Ovary (tissue), 9 donors: ENCODE results near the gene BLOC1S3. TPM values are rescaled to one million over a fixed set of nuclear protein-coding genes. Genes with fewer than 3 reads are reported as not detected.

Source experiments
- DNase-seq, 5 donors: peaks; one replicate each; pipeline ENCODE4 v3.0.0-alpha.2; 2019 to 2020
- H3K27ac ChIP-seq, 2 donors: fragments of 200-600 bp; one replicate each; pipeline versions ENCODE4 v1.5.1 to v1.8.0; 2019 to 2022
- H3K27me3 ChIP-seq: fragments of 200-600 bp; one replicate; pipeline ENCODE4 v1.8.0; 2022
- H3K36me3 ChIP-seq: fragments of 200-600 bp; sonication (generic); one replicate; pipeline ENCODE4 v1.5.1; 2019
- H3K4me1 ChIP-seq: one replicate; pipeline ENCODE4 v1.8.1; 2013; ENCODE audit warnings: mild to moderate bottlenecking, moderate library complexity; ENCODE audit not compliant: insufficient read depth
- H3K4me3 ChIP-seq: fragments of 200-600 bp; sonication (generic); one replicate; pipeline ENCODE4 v1.5.1; 2017
- H3K9me3 ChIP-seq, 2 donors: fragments of 200-600 bp in 1 of 2; sonication (generic) in 1 of 2; one replicate each; pipeline versions ENCODE4 v1.5.1 to v1.8.1; 2013 to 2019; ENCODE audit warnings: mild to moderate bottlenecking in 1 of 2, moderate library complexity in 1 of 2
- EP300 ChIP-seq: sonication (generic); formaldehyde crosslinking; IDR thresholded peaks from one replicate; pipeline ENCODE4 v1.6.1; 2017; ENCODE audit warnings: antibody characterized with exemption
- POLR2A ChIP-seq: fragments of 450-650 bp; IDR thresholded peaks from one replicate; pipeline ENCODE4 v1.6.1; 2017; ENCODE audit warnings: antibody characterized with exemption, mild to moderate bottlenecking, moderate library complexity
- WGBS, 3 donors: extraction: QIAGEN DNeasy Blood & Tissue Kit in 1 of 3; methylation state at CpG; one replicate each; pipeline versions ENCODE4 v1.1.5 to v1.1.7; 2013 to 2017; 5-methylcytosine and 5-hydroxymethylcytosine counted together
- intact Hi-C, 4 donors: fragments of 100-400 bp; cut with DNase I; formaldehyde crosslinking; loops; one replicate each; pipeline versions ENCODE4 v1.11.0 to v1.15.1; 2022 to 2023
- polyA plus RNA-seq, 2 donors: library from polyadenylated mRNA; stranded (reverse); fragments of 200-250 nt in 1 of 2; fragments of 350-450 nt in 1 of 2; fragmentation: Illumina TruSeq in 1 of 2; extraction: RNeasy Lipid Tissue Mini Kit (QIAGEN cat#74804) in 1 of 2; gene quantifications; one replicate each; pipeline ENCODE4 v1.2.3, GENCODE V29; 2013 to 2014
- total RNA-seq, 7 donors: library from RNA; depleted of rRNA in 2 of 7; stranded (reverse); fragments of >200 nt in 2 of 7; fragmentation: NEBNext Ultra II Directional in 3 of 7; extraction: Animal tissue kit (Norgen Biotek cat#: 25700) in 3 of 7; gene quantifications; one replicate each; pipeline versions ENCODE4 v1.1.0 to v1.2.4, GENCODE V29; 2016 to 2023
- TF ChIP-seq, protein P1 (sequence below), 3 donors: fragments of 450-650 bp in 2 of 3; fragments of 200-600 bp in 1 of 3; IDR thresholded peaks; one replicate each; pipeline versions ENCODE4 v1.5.1 to v1.8.0; 2016 to 2022; ENCODE audit warnings: antibody characterized with exemption in 3 of 3, mild to moderate bottlenecking in 1 of 3
- donor health status: DM: no; HTN: no; CAD: no; lungs with moderate emphysema.
- donor health status: DM: no; HTN: no; CAD: no.
- donor health status: Bipolar disorder and iron deficiency.
- donor health status: DM: yes; HTN: yes; CAD: no.
- donor health status: DM: no; HTN: no; CAD: no.
- donor health status: DM: yes; HTN: yes; CAD: no.

Gene BLOC1S3
- total and polyA plus RNA-seq, 9 donors = 4.1 to 12.6 (median 11.3) TPM

DNA sequence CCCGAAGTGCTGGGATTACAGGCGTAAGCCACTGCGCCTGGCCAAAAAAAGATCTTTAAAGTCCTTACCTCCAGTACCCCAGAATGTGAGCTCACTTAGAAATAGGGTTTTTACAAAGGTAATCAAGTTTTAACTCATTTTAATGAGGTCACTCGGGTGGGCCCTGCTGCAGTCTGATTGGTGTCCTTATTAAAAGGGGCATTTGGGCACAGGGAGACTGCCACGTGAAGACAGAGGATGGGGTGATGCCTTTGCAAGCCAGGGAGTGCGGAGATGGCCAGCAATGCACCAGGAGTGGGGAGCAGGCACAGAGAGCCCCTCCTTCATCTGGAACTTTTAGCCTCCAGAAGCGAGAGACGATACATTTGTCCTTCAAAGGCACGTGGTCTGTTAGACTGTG lies 29.5 kb upstream of the BLOC1S3 start:
- no peak for DNase-seq
- Histone ChIP-seq H3K9me3 (no peaks in the 10 kb centered on the region), H3K4me3 (no peak overlapping the region), H3K27ac (no peak overlapping the region), H3K4me1 (peaks cover 19% of the 10 kb centered on the region), H3K27me3 (no peaks in the 10 kb centered on the region), H3K36me3 (no peaks in the 10 kb centered on the region)
- TF ChIP-seq, protein P1, sequence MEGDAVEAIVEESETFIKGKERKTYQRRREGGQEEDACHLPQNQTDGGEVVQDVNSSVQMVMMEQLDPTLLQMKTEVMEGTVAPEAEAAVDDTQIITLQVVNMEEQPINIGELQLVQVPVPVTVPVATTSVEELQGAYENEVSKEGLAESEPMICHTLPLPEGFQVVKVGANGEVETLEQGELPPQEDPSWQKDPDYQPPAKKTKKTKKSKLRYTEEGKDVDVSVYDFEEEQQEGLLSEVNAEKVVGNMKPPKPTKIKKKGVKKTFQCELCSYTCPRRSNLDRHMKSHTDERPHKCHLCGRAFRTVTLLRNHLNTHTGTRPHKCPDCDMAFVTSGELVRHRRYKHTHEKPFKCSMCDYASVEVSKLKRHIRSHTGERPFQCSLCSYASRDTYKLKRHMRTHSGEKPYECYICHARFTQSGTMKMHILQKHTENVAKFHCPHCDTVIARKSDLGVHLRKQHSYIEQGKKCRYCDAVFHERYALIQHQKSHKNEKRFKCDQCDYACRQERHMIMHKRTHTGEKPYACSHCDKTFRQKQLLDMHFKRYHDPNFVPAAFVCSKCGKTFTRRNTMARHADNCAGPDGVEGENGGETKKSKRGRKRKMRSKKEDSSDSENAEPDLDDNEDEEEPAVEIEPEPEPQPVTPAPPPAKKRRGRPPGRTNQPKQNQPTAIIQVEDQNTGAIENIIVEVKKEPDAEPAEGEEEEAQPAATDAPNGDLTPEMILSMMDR (IDR thresholded peaks at IDR 0.05) = no peak
- TF ChIP-seq EP300 = no peak
- no peak for TF ChIP-seq POLR2A
- intact Hi-C loops = no loop called here
- 70 to 80% (median 76%) methylated on average over 9 of the region's 9 CpGs for WGBS, 3 donors

DNA sequence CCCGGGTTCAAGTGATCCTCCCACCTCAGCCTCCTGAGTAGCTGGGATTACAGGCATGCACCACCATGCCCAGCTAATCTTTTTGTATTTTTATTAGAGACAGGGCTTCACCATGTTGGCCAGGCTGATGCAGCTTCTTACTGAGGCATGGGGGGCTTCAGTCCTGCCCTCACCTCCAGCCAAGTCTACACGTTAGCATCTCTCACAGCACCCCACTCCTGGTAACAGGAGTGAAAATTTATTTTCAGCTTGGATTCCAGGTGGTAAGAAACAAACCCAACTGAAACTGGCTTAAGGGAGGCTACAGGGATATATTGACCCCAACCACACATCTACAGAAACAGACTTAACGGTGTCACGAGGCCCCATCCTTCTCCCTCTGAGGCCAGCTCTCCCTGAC lies 28.4 kb upstream of the BLOC1S3 start:
- DNase-seq = no peak
- no peak overlapping the region for H3K4me3 ChIP-seq
- TF ChIP-seq, protein P1 (IDR thresholded peaks at IDR 0.05) = no peak
- TF ChIP-seq POLR2A = no peak
- no peak for TF ChIP-seq EP300
- no peak overlapping the region for H3K27ac ChIP-seq
- H3K27me3 ChIP-seq = no peaks in the 10 kb centered on the region
- 78 to 95% (median 87%) methylated on average over 4 of the region's 4 CpGs for WGBS, 3 donors
- peaks cover 19% of the 10 kb centered on the region for H3K4me1 ChIP-seq
- intact Hi-C loops = no loop called here
- no peaks in the 10 kb centered on the region for H3K36me3 ChIP-seq
- no peaks in the 10 kb centered on the region for H3K9me3 ChIP-seq

DNA sequence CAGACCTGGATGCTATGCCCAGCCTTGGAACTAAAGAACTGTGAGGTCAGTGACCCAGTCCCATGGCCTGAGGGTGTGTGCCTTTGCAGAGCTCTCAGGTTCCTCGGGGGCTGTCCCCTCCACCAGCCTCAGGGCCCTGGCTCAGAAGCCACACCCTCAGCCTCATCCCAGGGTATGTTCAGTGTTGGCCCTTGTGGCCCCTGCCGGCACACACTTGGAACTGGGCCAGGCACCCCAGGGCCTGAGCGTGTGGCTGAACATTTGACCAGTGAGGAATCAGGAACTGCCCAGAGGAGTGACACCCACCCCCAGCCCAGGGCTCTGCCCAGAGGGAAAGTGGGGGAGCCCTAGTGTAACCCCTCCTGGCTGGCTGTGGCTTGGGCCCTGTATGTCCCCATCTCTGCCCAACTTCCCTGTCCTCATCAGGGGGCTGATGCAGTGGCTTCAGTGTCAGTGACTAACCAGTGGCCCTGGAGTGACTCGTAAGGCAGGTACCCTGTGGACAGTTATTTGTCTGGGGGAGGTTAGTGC lies 27.8 kb upstream of the BLOC1S3 start:
- WGBS, 3 donors = 49 to 87% (median 56%) methylated on average over 3 to 4 of the region's 4 CpGs
- intact Hi-C loops = no loop called here
- Histone ChIP-seq H3K4me1 (peaks cover 19% of the 10 kb centered on the region), H3K9me3 (no peaks in the 10 kb centered on the region), H3K36me3 (no peaks in the 10 kb centered on the region), H3K4me3 (no peak overlapping the region), H3K27ac (no peak overlapping the region), H3K27me3 (no peaks in the 10 kb centered on the region)
- DNase-seq = no peak
- TF ChIP-seq, protein P1 (IDR thresholded peaks at IDR 0.05) = no peak
- no peak for TF ChIP-seq EP300
- TF ChIP-seq POLR2A = no peak

DNA sequence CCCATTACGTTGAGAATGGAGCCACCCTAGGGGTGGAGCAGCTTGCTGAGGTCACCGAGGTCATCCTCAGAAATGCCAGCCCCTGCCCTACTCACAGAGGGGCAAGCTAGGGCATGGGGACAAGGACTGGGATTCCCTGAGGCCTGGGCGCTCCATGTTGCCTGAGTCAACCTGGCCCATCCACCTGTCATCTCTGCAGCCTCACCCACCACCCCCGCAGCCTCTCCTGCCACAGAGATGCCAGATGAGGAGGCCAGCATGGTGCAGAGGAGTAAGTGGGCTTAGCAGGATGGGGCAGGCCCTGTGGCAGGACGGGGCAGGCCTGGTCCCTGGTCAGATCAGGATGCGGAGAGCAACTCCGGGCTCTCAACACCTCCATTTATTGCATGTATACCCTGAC lies 27.3 kb upstream of the BLOC1S3 start:
- 79 to 82% (median 80%) methylated on average over 7 of the region's 7 CpGs for WGBS, 3 donors
- Histone ChIP-seq H3K27ac (no peak overlapping the region), H3K9me3 (no peaks in the 10 kb centered on the region), H3K4me1 (peaks cover 19% of the 10 kb centered on the region), H3K36me3 (no peaks in the 10 kb centered on the region), H3K4me3 (no peak overlapping the region), H3K27me3 (no peaks in the 10 kb centered on the region)
- no peak for DNase-seq
- intact Hi-C loops = no loop called here
- TF ChIP-seq, protein P1 (IDR thresholded peaks at IDR 0.05) = no peak
- no peak for TF ChIP-seq POLR2A
- TF ChIP-seq EP300 = no peak
